Thoracic aorta (tissue), 2 donors: ENCODE measurements around the gene DMD. TPM values are rescaled to one million over a fixed set of nuclear protein-coding genes. Genes with fewer than 3 reads are reported as not detected.

Source experiments
- ATAC-seq: fragments of 150-250 bp; one replicate; pipeline ENCODE4 v1.8.0; 2017; ENCODE audit warnings: low read depth; ENCODE audit not compliant: insufficient number of reproducible peaks, low FRiP score
- DNase-seq: peaks from one replicate; pipeline ENCODE4 v3.0.0-alpha.2; 2020; ENCODE audit warnings: low spot score
- H3K27ac ChIP-seq, 2 donors: fragments of 200-600 bp; sonication (generic); 1 replicate in 1 of 2; 2 replicates in 1 of 2; pipeline ENCODE4 v1.5.1; 2016; ENCODE audit warnings: mild to moderate bottlenecking in 2 of 2, moderate library complexity in 2 of 2
- H3K27me3 ChIP-seq: fragments of 200-600 bp; sonication (generic); replicated peaks from 2 replicates; pipeline ENCODE4 v1.6.0; 2016; ENCODE audit warnings: mild to moderate bottlenecking; ENCODE audit not compliant: insufficient read depth
- H3K36me3 ChIP-seq: fragments of 200-600 bp; sonication (generic); one replicate; pipeline ENCODE4 v1.5.1; 2016
- H3K4me1 ChIP-seq, 2 donors: fragments of 200-600 bp; sonication (generic); 1 replicate in 1 of 2; 2 replicates in 1 of 2; pipeline versions ENCODE4 v1.5.1 to v1.6.0; 2016; ENCODE audit warnings: low read depth in 2 of 2, mild to moderate bottlenecking in 1 of 2; ENCODE audit not compliant: control insufficient read depth in 1 of 2
- H3K4me3 ChIP-seq: fragments of 200-600 bp; sonication (generic); 2 replicates; pipeline ENCODE4 v1.5.1; 2016; ENCODE audit warnings: mild to moderate bottlenecking
- H3K9me3 ChIP-seq: fragments of 200-600 bp; sonication (generic); 2 replicates; pipeline ENCODE4 v1.5.1; 2016
- CTCF ChIP-seq: fragments of 200-600 bp; sonication (generic); IDR thresholded peaks from one replicate; pipeline ENCODE4 v1.5.1; 2019; ENCODE audit warnings: antibody characterized with exemption
- total RNA-seq, 2 donors: library from RNA; depleted of rRNA; stranded (reverse); fragments of >200 nt; gene quantifications; one replicate each; pipeline versions ENCODE4 v1.1.0 to v1.2.3, GENCODE V29; 2016

The DMD gene
- total RNA-seq, 2 donors from 2014 or later: 224 to 233 TPM

GRCh38 chrX:32520789-32521188 lies 690.6 kb downstream of the DMD start:
- ATAC-seq: no peak
- Histone ChIP-seq H3K4me3 (no peak overlapping the region), H3K36me3 (no peaks in the 10 kb centered on the region), H3K9me3 (no peaks in the 10 kb centered on the region), H3K27me3 (no peaks in the 10 kb centered on the region), H3K4me1 (no peaks in the 10 kb centered on the region), H3K27ac (no peak overlapping the region)
- DNase-seq: no peak
- TF ChIP-seq CTCF: no peak

DNA sequence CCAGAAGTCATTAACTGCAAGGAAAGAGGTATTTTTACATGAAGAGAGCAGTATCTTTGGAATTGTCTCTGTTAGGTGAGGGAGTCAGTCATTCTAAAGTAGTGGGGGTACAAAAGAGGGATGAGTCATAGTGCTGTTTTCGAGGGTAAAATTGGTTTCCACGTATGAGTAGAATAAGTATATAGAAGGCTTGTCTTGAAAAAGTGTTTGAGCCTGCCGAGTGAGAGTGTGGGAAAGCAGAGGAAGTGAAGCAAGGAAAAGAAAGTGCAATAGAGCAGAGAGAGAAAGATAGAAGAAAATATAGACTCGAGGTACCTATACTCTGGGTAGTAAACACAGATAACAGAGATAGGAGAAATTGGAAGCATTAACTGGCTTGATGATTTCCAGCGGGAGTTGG lies 696.4 kb downstream of the DMD start:
- Histone ChIP-seq H3K27ac (no peak overlapping the region), H3K4me1 (no peaks in the 10 kb centered on the region), H3K9me3 (no peaks in the 10 kb centered on the region), H3K4me3 (no peak overlapping the region), H3K36me3 (no peaks in the 10 kb centered on the region), H3K27me3 (no peaks in the 10 kb centered on the region)
- DNase-seq (no peak), ATAC-seq (no peak)
- no peak for TF ChIP-seq CTCF

- no peak for TF ChIP-seq CTCF
- no peak overlapping the region for H3K27ac ChIP-seq
- H3K9me3 ChIP-seq: no peaks in the 10 kb centered on the region
- no peaks in the 10 kb centered on the region for H3K36me3 ChIP-seq
- DNase-seq: no peak
- ATAC-seq: no peak
- no peaks in the 10 kb centered on the region for H3K4me1 ChIP-seq
- no peaks in the 10 kb centered on the region for H3K27me3 ChIP-seq
- H3K4me3 ChIP-seq: no peak overlapping the region
Measured at GRCh38 chrX:32501606-32502005, 709.7 kb downstream of the DMD start.

- no peak for ATAC-seq
- Histone ChIP-seq H3K27me3 (no peaks in the 10 kb centered on the region), H3K36me3 (no peaks in the 10 kb centered on the region), H3K9me3 (no peaks in the 10 kb centered on the region), H3K4me1 (no peaks in the 10 kb centered on the region), H3K4me3 (no peak overlapping the region), H3K27ac (no peak overlapping the region)
- no peak for DNase-seq
- no peak for TF ChIP-seq CTCF
Measured at GRCh38 chrX:32496671-32497070, 714.7 kb downstream of the DMD start.

- Histone ChIP-seq H3K27ac (no peak overlapping the region), H3K36me3 (peaks cover 3% of the 10 kb centered on the region), H3K4me3 (no peak overlapping the region), H3K27me3 (no peaks in the 10 kb centered on the region), H3K4me1 (no peaks in the 10 kb centered on the region), H3K9me3 (no peaks in the 10 kb centered on the region)
- no peak for TF ChIP-seq CTCF
- ATAC-seq (no peak), DNase-seq (no peak)
Measured at GRCh38 chrX:32495855-32496254, 715.5 kb downstream of the DMD start.
